Measurements from ENCODE around the gene PLCD3. TPM values are rescaled to one million over a fixed set of nuclear protein-coding genes. Genes with fewer than 3 reads are reported as not detected.
A peak's percentile ranks its signal among the peaks of the same experiment; 100 is the strongest.

Gene PLCD3
- total and polyA plus RNA-seq, 9 donors, result 12.1 to 166 (median 83.4) TPM

DNA sequence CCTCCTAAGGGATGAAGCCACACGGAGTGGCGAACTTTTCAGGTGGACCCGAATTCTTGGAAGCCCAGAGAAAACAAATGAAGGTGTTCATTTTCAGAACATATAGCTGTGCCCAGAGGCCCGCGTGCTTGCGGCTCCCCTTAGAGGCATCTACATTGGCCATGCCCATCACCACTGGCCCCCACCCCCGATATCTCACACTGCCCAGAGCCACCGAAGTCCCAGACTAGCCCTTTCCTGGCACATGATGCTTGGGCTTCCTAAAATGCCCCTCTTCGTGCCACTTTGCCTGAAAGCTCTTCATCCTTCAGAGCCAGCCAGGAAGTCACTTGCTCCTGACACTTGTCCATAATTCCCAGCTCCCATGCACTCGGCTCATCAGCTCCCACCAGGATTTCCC lies 13.9 kb upstream of the PLCD3 start:
- intact Hi-C loops (cut with DNase I), result no loop called here
- Histone ChIP-seq H3K27me3 (no peaks in the 10 kb centered on the region), H3K9me3 (no peaks in the 10 kb centered on the region), H3K27ac (no peak overlapping the region), H3K36me3 (no peaks in the 10 kb centered on the region), H3K4me3 (no peak overlapping the region), H3K4me1 (ENCODE audit: insufficient read depth) (peaks cover 9% of the 10 kb centered on the region)
- TF ChIP-seq POLR2A (IDR thresholded peaks at IDR 0.05) (no peak), EP300 (IDR thresholded peaks at IDR 0.05) (no peak)
- TF ChIP-seq, protein P1, sequence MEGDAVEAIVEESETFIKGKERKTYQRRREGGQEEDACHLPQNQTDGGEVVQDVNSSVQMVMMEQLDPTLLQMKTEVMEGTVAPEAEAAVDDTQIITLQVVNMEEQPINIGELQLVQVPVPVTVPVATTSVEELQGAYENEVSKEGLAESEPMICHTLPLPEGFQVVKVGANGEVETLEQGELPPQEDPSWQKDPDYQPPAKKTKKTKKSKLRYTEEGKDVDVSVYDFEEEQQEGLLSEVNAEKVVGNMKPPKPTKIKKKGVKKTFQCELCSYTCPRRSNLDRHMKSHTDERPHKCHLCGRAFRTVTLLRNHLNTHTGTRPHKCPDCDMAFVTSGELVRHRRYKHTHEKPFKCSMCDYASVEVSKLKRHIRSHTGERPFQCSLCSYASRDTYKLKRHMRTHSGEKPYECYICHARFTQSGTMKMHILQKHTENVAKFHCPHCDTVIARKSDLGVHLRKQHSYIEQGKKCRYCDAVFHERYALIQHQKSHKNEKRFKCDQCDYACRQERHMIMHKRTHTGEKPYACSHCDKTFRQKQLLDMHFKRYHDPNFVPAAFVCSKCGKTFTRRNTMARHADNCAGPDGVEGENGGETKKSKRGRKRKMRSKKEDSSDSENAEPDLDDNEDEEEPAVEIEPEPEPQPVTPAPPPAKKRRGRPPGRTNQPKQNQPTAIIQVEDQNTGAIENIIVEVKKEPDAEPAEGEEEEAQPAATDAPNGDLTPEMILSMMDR (IDR thresholded peaks at IDR 0.05), result no peak
- peak in 3 of 5 donors; percentile 52 to 55 (median 54) for DNase-seq
- WGBS, 3 donors, result 83 to 93% (median 87%) methylated on average over 10 of the region's 10 CpGs

GRCh38 chr17:45145035-45145389 lies 12.7 kb upstream of the PLCD3 start:
- H3K9me3 ChIP-seq, result no peaks in the 10 kb centered on the region
- peak overlapping the region; percentile 47 for H3K4me3 ChIP-seq
- no peaks in the 10 kb centered on the region for H3K36me3 ChIP-seq
- intact Hi-C loops (cut with DNase I), result no loop called here
- TF ChIP-seq POLR2A (IDR thresholded peaks at IDR 0.05) (no peak), EP300 (IDR thresholded peaks at IDR 0.05) (no peak)
- TF ChIP-seq, protein P1 (IDR thresholded peaks at IDR 0.05), result no peak
- H3K27me3 ChIP-seq, result no peaks in the 10 kb centered on the region
- peaks cover 9% of the 10 kb centered on the region for H3K4me1 ChIP-seq (ENCODE audit: insufficient read depth)
- 70 to 73% (median 72%) methylated on average over 8 of the region's 8 CpGs for WGBS, 3 donors
- H3K27ac ChIP-seq, result peak overlapping the region; percentile 89 to 98
- DNase-seq, result no peak

DNA sequence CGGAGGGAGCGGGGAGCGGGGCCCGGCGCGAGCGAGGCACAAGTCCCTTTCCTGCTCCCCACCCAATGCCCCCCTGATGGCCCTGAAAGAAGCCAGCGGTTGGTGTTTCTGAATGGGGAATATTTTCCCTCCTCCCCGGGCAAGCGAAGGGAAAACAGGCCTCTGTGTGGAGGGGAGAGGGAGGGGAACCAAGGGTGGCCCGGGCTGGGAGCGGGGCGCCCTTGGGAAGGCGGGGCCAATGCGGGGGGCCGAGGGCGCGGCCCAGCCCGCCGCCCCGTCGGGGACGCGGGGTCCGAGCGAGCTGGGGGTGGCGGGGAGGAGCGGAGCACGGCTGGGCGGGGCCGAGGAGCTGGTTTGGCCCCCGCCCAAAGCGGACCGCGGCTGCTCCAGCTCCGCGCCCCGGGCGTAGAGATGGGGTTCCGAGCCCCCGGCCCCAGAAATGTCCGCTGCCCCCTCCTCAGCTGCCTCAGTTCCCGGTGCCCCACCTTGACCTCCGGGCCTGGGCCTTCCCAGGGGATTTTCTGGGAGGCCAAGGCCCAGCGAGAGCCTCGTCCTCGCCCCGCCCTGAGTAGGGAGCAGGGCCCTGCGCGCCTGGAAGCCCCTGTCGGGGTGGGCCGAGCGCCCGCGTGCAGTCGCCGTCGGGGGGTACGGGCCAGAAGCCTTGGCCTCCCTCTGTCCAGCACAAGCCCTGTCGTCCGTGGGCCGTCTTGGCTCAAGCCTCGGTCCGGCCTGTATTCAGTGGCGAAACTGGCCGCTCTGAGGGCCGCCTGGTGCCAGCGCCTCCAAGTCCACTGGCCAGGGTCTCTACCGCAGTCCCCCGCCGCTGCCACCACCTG lies 12.1 kb upstream of the PLCD3 start:
- no peak for TF ChIP-seq EP300 (IDR thresholded peaks at IDR 0.05)
- TF ChIP-seq POLR2A (IDR thresholded peaks at IDR 0.05), result no peak
- TF ChIP-seq, protein P1 (IDR thresholded peaks at IDR 0.05), result peak in 2 of 3 donors; percentile 3 to 11
- peak; percentile 77 to 86 (median 84) for DNase-seq
- no peaks in the 10 kb centered on the region for H3K27me3 ChIP-seq
- no peaks in the 10 kb centered on the region for H3K36me3 ChIP-seq
- 7 to 16% (median 11%) methylated on average over 38 to 71 of the region's 71 CpGs for WGBS, 3 donors
- peaks cover 9% of the 10 kb centered on the region for H3K4me1 ChIP-seq (ENCODE audit: insufficient read depth)
- peak overlapping the region; percentile 47 for H3K4me3 ChIP-seq
- no peaks in the 10 kb centered on the region for H3K9me3 ChIP-seq
- H3K27ac ChIP-seq, result peak overlapping the region; percentile 89 to 98
- intact Hi-C loops (cut with DNase I), result no loop called here

- no peaks in the 10 kb centered on the region for H3K9me3 ChIP-seq
- H3K27me3 ChIP-seq, result no peaks in the 10 kb centered on the region
- WGBS, 3 donors, result 1 to 3% (median 3%) methylated on average over 21 of the region's 21 CpGs
- intact Hi-C loops (cut with DNase I), result no loop called here
- peaks cover 9% of the 10 kb centered on the region for H3K4me1 ChIP-seq (ENCODE audit: insufficient read depth)
- peak overlapping the region; percentile 47 for H3K4me3 ChIP-seq
- no peaks in the 10 kb centered on the region for H3K36me3 ChIP-seq
- peak overlapping the region; percentile 89 to 98 for H3K27ac ChIP-seq
- TF ChIP-seq POLR2A (IDR thresholded peaks at IDR 0.05), result peak; percentile 49
- TF ChIP-seq, protein P1 (IDR thresholded peaks at IDR 0.05), result peak in 1 of 3 donors; percentile 8
- TF ChIP-seq EP300 (IDR thresholded peaks at IDR 0.05), result no peak
- DNase-seq, result peak; percentile 93 to 96 (median 94)
Observed at GRCh38 chr17:45143767-45144198, 11.5 kb upstream of the PLCD3 start.
